ENCODE data around the gene HOMER3. TPM values are rescaled to one million over a fixed set of nuclear protein-coding genes. Genes with fewer than 3 reads are reported as not detected.

HOMER3 gene
- polyA plus RNA-seq, 1 donor from 2014 or later: 83.6 TPM

- Histone ChIP-seq H4K20me1 (ENCODE audit: insufficient read depth) (no peaks in the 10 kb centered on the region), H2AFZ (ENCODE audit: low read depth, low read length) (no peak overlapping the region), H3K9me3 (ENCODE audit: low read length) (no peaks in the 10 kb centered on the region), H3K9me2 (ENCODE audit: insufficient read depth, low read length) (no peaks in the 10 kb centered on the region), H3K4me2 (ENCODE audit: low read length) (no peak overlapping the region), H3K36me3 (ENCODE audit: insufficient read depth, low read length) (peaks cover 6% of the 10 kb centered on the region), H3K27ac (ENCODE audit: low read length) (no peak overlapping the region), H3K27me3 (ENCODE audit: insufficient read depth, low read depth, low read length) (no peaks in the 10 kb centered on the region), H3K9ac (ENCODE audit: low read length) (no peak overlapping the region), H3K4me3 (ENCODE audit: low read length) (no peak overlapping the region), H3F3A (ENCODE audit: insufficient read depth, low read length, poor library complexity, severe bottlenecking) (no peaks in the 10 kb centered on the region), H3K79me2 (replicated peaks; ENCODE audit: insufficient read depth, low read length) (no peaks in the 10 kb centered on the region)
- TF ChIP-seq CTCF (IDR thresholded peaks at IDR 0.05; ENCODE audit: poor library complexity, severe bottlenecking) (no peak), EZH2 (IDR thresholded peaks at IDR 0.05; ENCODE audit: borderline replicate concordance, insufficient read depth, low read length, poor library complexity, severe bottlenecking) (no peak), POLR2AphosphoS5 (IDR thresholded peaks at IDR 0.05) (no peak), REST (IDR thresholded peaks at IDR 0.05; ENCODE audit: borderline replicate concordance) (no peak), SMC3 (conservative IDR thresholded peaks at IDR 0.05; ENCODE audit: poor library complexity) (no peak), TAF1 (IDR thresholded peaks at IDR 0.05; ENCODE audit: low read depth) (no peak), MXI1 (conservative IDR thresholded peaks at IDR 0.05; ENCODE audit: poor library complexity, severe bottlenecking) (no peak), EP300 (conservative IDR thresholded peaks at IDR 0.05; ENCODE audit: poor library complexity, severe bottlenecking) (no peak), RAD21 (conservative IDR thresholded peaks at IDR 0.05) (no peak)
Measured at GRCh38 chr19:18900700-18901481, 40.1 kb downstream of the HOMER3 start.

GRCh38 chr19:18899624-18900560, 41.1 kb downstream of the HOMER3 start:
- H3K27me3 ChIP-seq (ENCODE audit: insufficient read depth, low read depth, low read length): no peaks in the 10 kb centered on the region
- no peaks in the 10 kb centered on the region for H3K9me3 ChIP-seq (ENCODE audit: low read length)
- TF ChIP-seq REST (IDR thresholded peaks at IDR 0.05; ENCODE audit: borderline replicate concordance): no peak
- no peak overlapping the region for H3K4me2 ChIP-seq (ENCODE audit: low read length)
- no peaks in the 10 kb centered on the region for H3K9me2 ChIP-seq (ENCODE audit: insufficient read depth, low read length)
- no peaks in the 10 kb centered on the region for H3F3A ChIP-seq (ENCODE audit: insufficient read depth, low read length, poor library complexity, severe bottlenecking)
- no peak overlapping the region for H2AFZ ChIP-seq (ENCODE audit: low read depth, low read length)
- no peak overlapping the region for H3K9ac ChIP-seq (ENCODE audit: low read length)
- no peak overlapping the region for H3K4me3 ChIP-seq (ENCODE audit: low read length)
- H3K36me3 ChIP-seq (ENCODE audit: insufficient read depth, low read length): peaks cover 2% of the 10 kb centered on the region
- peaks cover 6% of the 10 kb centered on the region for H3K79me2 ChIP-seq (replicated peaks; ENCODE audit: insufficient read depth, low read length)
- no peak overlapping the region for H3K27ac ChIP-seq (ENCODE audit: low read length)
- no peaks in the 10 kb centered on the region for H4K20me1 ChIP-seq (ENCODE audit: insufficient read depth)
